ENCODE data around the gene DGKD.

- TF ChIP-seq CTCF (IDR thresholded peaks at IDR 0.05; ENCODE audit: low read depth, low read length) (peak; percentile 61), EZH2phosphoT487 (IDR thresholded peaks at IDR 0.05; ENCODE audit: low read depth) (no peak)
These were observed 49.9 kb downstream of the DGKD start for GRCh38 chr2:233404222-233404621.

All from OCI-LY3 (cell line).